COLO829 (cell line): Measurements from ENCODE around the gene IL21R.
"Not testable (repeated sequence)": the region's sequence is repeated elsewhere in the genome, so short reads cannot be mapped to it uniquely, and the experiment has no call there.

Experiments
- DNase-seq: peaks from one replicate; pipeline ENCODE4 v3.0.0; 2012; ENCODE audit warnings: low spot score

The IL21R gene

DNA sequence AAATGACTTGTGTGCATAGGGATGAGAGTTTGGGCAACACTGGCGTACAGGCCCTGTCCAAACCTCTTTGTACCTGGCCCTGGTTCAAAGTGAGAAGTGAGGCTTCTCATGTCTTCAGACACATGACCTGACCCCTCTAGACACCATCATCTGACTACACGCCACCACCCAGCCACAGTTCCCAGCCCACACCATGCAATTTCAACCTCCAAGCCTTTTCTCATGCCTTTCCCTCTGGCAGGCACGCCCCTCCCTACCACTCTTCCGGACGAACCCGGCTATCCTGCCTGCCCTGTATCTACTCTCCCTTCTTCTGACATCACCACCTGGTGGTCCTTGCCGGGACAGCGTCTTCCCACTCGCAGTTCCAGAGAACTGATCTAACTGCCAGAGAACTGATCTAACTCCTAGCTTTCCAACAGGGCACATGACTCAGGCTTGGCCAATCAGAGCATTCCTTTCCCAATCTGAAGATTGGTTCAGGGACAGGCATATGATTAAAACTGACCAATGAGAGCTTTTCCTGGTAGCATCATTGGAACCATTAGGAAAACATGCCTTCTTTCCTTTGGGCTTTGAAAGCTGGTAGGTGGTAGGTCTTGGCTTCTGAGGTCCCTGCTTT, 27.1 kb upstream of the IL21R start:
- peak; percentile 89 for DNase-seq

DNA sequence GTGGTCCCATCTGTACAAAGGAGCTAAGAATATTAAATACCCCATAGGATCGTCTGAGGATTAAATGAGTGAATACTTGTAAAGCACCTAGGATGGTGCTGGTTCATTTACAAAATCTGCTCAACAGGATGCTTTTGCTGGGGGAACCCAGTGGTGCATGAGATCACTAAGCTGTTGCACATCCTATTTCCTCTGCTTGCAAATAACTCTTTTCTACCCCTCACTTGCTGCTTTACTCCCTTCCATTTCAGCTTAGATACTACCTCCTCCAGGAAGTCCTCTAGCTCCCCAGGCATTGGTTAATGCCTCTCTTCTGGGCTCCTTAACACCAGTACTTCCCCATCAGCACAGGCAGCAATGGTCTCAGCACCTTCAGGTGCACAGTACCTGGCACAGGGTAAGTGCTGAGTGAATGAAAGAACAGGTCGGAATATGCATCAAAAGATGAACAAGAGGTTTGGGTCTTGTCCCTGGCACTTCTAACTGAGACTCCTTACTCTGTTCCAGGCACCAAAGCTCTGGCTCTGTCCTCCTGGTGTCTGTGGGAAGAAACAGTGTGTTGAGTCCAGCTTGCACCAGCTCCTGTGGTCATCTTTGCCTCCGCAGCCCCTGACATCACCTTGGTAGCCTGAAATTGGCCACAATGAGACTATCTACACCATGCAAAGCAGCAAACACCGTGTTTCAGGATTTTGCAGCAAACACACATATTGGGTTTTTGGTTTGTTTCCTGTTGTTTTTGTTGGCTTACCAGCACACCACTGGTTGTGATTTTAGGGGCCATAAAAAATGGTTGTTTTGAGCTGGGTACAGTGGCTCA, 24.1 kb upstream of the IL21R start:
- no peak for DNase-seq

DNA sequence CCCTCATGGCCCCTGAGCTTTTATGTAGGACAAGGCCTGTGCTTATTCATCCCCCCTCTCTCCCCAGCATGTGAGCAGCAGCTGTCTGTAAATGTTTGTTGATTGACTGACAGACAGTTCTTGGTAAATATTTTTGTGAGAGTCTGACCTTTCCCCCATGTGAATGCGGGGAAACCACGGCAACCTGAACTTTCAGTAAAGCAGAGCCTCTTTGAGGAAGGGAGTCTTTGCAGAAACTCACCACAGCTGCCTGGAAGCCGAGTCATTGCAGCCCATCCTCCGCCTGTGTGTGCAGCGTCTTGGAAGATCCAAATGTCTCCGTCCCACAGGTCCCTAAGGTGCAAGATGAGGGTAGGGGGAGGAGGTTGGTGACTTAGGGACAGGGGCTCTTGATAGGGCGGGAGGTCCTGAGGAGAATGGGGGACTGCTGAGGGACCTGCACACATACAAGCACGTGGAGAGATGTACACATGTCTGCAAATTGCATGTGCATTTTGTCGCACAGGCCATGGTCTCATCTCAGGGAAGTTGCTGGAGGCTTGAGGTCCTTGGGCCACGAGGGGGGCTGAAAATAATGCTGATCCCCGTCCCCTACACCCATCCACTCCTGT, 23.0 kb upstream of the IL21R start:
- DNase-seq = no peak

DNA sequence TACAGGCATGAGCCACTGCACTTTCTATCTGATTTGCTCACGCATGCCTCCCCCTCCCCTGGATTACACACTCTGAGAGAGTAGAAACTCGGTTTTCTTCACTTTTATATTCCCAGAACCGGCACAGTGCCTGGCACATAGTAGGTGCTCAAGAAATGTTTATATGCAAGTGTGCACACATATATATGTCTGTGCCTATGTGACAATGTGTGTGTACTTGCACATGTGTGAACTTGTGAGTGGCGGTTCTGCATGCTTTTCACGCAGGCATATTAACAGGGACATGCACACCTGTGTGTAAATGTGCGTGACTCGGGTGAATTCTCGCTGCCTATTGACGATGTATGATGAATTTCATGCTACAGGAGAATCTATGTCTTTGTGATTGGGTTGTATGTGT, 22.1 kb upstream of the IL21R start:
- DNase-seq = no peak

- DNase-seq = no peak
Observed at GRCh38 chr16:27381236-27381635, 20.7 kb upstream of the IL21R start.

DNA sequence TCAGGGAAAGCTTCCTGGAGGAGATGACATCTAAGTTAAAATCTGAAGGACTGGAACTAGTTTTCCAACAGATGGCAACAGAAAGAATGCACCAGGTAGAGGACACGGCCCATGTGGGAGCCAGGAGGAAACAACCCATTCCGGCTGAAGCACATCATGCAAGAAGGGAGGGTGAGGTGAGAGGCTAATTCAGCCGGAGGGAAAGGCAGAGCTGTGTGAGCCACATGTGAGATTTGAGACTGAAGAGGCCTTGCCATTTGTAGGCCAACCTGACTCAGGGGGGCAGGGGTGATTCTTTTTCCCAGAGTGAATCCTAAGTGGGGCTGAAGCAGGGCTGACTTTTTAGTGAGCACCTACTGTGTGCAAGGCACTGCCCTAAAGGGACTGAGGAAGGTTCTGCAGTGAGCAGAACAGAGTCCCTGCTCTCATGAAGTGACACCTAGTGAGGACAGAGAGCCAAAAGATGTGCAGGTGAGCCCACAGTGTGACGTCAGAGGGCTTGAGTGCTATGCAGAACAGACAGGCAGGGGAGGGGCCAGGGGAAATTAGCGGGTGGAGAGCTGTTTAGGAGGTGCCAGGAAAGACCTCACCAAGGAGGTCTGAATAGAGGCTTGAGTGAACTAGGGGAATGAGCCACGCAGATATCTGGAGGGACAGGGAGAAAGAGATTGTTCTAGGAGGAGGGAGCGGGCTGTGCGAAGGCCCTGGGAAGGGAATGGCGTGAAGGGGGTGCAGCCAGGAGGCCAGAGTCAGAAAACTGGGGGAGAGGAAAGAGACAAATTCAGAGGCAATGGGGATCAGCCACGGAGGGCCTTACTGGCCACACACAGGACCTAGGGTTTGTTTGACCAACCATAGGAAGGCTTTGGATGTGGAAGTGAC, 19.8 kb upstream of the IL21R start:
- no peak for DNase-seq

GRCh38 chr16:27383556-27384243, 18.3 kb upstream of the IL21R start:
- DNase-seq = no peak

DNA sequence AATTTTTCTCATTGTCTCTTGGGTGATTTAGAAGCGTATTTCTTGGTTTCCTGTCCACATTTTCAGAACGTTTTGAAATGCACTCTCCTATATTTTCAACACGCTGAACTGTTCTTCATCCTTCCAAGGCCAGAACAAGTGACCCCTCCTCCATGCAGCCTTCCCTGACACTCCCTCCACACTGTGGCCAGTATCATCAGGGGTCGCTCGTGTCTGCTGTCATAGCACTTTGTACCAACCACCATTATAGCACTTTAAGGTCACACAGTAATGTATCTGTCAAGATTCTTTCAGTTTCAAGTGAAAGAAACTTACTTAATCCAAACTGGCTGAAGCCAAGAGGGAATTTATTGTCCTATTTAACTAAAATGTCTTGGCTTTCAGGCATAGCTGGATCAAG, 17.5 kb upstream of the IL21R start:
- no peak for DNase-seq

GRCh38 chr16:27385398-27385797, 16.6 kb upstream of the IL21R start:
- DNase-seq = no peak

DNA sequence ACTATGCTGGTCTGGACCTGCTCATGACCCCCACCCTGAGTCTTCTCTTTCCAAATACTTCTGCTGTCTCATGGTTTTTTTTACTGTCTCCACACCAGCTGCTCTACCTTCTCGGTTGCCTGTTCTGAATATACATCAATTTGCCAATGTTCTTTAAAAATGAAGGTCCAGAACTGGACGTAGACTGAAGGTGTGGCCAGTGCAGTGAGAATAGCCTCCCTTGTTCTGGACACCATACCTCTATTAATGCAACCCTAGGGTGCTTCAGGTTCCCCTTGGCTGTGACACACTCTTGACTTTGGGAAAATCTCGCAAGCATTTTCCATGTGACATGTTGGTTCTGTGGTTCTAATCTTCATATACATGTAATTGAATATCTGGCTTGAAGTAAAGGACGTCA, 15.3 kb upstream of the IL21R start:
- DNase-seq = no peak

DNA sequence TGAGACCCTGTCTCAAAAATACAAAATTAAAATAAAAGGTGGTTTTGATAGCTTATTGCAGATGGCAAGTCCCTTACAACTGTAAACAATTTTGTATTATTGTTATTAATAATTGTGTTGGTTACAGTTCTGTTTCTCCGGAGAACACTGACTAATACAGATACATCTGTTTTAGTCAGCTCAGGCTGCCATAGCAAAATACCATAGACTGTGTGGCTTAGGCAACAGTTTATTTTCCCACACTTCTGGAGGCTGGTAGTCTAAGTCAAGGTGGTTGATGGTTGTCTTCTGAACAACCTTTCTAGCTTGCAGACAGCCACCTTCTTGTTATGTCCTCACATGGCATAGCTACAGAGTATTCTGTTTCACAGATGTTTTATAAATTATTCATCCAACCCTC, 14.2 kb upstream of the IL21R start:
- DNase-seq = no peak

DNA sequence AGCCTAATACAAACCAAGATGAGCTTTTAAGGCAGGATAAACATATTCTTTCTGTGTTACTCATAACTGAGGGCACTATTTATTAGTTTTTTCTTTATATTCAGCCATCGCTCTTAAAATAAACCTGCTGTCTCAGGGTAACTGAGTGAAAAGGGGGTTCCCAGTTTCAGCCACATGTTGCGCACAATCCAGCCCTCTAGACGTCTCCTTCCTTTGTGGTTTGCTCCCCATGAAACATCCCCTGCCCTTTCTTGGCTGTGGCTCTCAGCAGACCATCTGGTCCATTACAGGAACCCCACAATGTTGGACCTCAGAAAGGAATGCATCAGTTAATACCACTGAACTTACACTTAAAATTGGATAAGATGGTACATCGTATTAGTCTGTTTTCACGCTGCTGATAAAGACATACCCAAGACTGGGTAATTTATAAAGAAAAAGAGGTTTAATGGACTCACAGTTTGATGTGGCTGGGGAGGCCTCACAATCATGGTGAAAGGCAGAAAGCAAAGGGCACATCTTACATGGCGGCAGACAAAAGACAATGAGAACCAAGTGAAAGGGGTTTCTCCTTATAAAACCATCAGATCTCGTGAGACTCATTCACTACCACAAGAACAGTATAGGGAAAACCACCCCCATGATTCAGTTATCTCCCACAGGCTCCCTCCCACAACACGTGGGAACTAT, 12.6 kb upstream of the IL21R start:
- no peak for DNase-seq

- DNase-seq = no peak
Observed at GRCh38 chr16:27390151-27390550, 11.8 kb upstream of the IL21R start.

GRCh38 chr16:27392671-27393070, 9.3 kb upstream of the IL21R start:
- no peak for DNase-seq

GRCh38 chr16:27394516-27394915, 7.5 kb upstream of the IL21R start:
- no peak for DNase-seq

DNA sequence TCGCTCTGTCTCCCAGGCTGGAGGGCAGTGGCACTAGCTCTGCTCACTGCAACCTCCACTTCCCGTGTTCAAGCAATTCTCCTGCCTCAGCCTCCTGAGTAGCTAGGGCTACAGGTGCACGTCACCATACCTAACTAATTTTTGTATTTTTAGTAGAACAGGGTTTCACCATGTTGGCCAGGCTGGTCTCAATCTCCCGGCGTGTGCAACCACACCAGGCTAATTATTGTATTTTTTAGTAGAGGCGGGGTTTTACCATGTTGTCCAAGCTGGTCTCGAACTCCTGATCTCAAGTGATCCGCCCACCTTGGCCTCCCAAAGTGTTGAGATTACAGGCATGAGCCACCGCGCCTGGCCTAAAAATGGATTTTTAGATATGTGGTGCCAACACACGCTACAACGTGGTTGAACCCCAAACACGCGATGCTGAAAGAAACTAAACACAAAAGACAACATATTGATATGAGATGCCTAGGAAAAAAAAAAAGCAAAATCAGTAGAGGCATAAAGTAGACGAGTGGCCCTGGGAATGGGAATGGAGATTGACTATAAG, 3.6 kb upstream of the IL21R start:
- not testable (repeated sequence) for DNase-seq

- no peak for DNase-seq
Observed at GRCh38 chr16:27398894-27399853, 2.8 kb upstream of the IL21R start.

DNA sequence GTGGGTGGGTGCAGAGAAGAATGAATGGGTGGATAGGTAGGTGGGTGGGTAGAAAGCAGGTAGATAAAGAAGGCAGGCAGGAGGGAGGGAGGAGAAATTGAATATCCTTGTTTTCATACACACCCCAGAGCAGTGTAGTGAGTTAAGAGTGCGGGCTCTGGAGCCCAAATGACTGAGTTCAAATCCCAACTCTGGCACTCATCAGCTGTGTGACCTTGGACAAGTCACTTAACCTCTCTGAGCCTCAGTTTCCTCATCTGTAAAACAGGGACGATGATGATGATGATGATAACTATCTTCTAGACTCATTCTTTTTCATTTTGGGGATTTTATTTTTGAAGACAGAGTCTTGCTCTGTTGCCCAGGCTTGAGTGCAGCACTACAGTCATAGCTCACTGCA, 2.0 kb upstream of the IL21R start:
- no peak for DNase-seq

- no peak for DNase-seq
Observed at GRCh38 chr16:27400751-27401620, 988 bp upstream of the IL21R start.
